HCT116 (cell line): ENCODE data around the gene TMEM214.

Experiments used
- CTCF ChIP-seq, 3 experiments: fragments of 200-600 bp in 1 of 3; sonication (generic) in 1 of 3; IDR thresholded peaks in 2 of 3; conservative IDR thresholded peaks in 1 of 3; 2 replicates each; pipeline ENCODE4 v1.5.1; 2012 to 2017; ENCODE audit warnings: low read depth in 2 of 3, low read length in 2 of 3, antibody characterized with exemption in 1 of 3, borderline replicate concordance in 1 of 3, control low read depth in 1 of 3, mild to moderate bottlenecking in 1 of 3, mixed read lengths in 1 of 3, mixed run types in 1 of 3, moderate library complexity in 1 of 3; ENCODE audit not compliant: insufficient read depth in 1 of 3
- ZBTB33 ChIP-seq: IDR thresholded peaks from 2 replicates; pipeline ENCODE4 v1.6.1; 2011; ENCODE audit warnings: mild to moderate bottlenecking, low read length, moderate library complexity; ENCODE audit not compliant: insufficient replicate concordance; ENCODE audit errors: extremely low read depth

GRCh38 chr2:27065128-27065527 lies 32.4 kb downstream of the TMEM214 start:
- TF ChIP-seq ZBTB33: no peak
- no peak for TF ChIP-seq CTCF (IDR thresholded peaks at IDR 0.05 in 2 of 3, conservative IDR thresholded peaks at IDR 0.05 in 1 of 3; ENCODE audit: borderline replicate concordance in 1 of 3, insufficient read depth in 1 of 3, low read depth in 2 of 3, low read length in 2 of 3)
